ENCODE results near the gene MED16.
A peak's percentile ranks its signal among the peaks of the same experiment; 100 is the strongest.

GRCh38 chr19:892894-893689 lies at the start of gene MED16, which contains the start of gene RNU6-9:
- no peak for TF ChIP-seq CTCF (IDR thresholded peaks at IDR 0.05)
- peak; percentile 43 to 56 for TF ChIP-seq POLR2A (IDR thresholded peaks at IDR 0.05)

Measured in adrenal gland (tissue), 5 donors.